Mammary epithelial cell (primary cell): ENCODE results near the gene TSPAN32.

ENCODE experiments used
- EZH2 ChIP-seq: IDR thresholded peaks from 2 replicates; pipeline ENCODE4 v1.6.1; 2012; ENCODE audit warnings: low read length, inconsistent platforms, borderline replicate concordance
- TF ChIP-seq, protein P1 (sequence below), 2 donors: IDR thresholded peaks in 1 of 2; conservative IDR thresholded peaks in 1 of 2; 2 replicates each; pipeline ENCODE4 v1.5.1; 2011 to 2012; ENCODE audit warnings: inconsistent platforms in 2 of 2, low read length in 2 of 2, mild to moderate bottlenecking in 2 of 2, control low read depth in 1 of 2, low read depth in 1 of 2; ENCODE audit not compliant: insufficient read depth in 1 of 2; ENCODE audit errors: extremely low read depth in 1 of 2

DNA sequence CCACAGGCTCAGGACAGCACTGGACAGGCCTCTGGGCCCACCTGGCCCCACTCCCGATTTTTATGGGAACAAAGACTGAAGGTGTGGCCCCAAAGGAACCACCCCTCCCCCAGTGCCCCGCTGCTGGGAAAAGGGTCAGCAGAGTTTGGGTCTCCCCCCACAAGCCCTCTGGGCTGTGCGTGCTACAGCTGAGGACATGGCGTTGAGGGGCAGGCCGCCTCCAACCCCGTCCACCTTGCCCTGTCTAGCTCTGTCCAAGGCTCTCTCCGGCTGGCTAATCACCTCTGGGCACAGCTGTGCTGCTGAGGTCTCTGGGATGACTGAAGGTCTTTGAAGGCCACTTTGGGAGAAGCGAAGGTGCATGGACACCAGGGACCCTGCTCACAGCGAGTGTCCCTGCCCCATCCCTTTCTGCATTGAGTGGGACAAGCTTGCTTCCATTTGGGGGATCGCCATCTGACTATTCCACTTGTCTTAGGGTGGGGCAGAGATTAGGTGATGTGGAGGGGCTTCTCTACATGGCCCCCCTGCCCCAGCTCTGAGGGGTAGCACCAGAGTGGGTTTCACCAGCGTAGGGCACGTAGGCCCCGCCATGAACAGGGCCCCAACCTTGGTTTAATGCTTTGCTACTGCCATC lies 38.0 kb upstream of the TSPAN32 start:
- TF ChIP-seq, protein P1, sequence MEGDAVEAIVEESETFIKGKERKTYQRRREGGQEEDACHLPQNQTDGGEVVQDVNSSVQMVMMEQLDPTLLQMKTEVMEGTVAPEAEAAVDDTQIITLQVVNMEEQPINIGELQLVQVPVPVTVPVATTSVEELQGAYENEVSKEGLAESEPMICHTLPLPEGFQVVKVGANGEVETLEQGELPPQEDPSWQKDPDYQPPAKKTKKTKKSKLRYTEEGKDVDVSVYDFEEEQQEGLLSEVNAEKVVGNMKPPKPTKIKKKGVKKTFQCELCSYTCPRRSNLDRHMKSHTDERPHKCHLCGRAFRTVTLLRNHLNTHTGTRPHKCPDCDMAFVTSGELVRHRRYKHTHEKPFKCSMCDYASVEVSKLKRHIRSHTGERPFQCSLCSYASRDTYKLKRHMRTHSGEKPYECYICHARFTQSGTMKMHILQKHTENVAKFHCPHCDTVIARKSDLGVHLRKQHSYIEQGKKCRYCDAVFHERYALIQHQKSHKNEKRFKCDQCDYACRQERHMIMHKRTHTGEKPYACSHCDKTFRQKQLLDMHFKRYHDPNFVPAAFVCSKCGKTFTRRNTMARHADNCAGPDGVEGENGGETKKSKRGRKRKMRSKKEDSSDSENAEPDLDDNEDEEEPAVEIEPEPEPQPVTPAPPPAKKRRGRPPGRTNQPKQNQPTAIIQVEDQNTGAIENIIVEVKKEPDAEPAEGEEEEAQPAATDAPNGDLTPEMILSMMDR (conservative IDR thresholded peaks at IDR 0.05 in 1 of 2, IDR thresholded peaks at IDR 0.05 in 1 of 2; ENCODE audit: extremely low read depth in 1 of 2, insufficient read depth in 1 of 2, low read depth in 1 of 2, low read length in 2 of 2): no peak
- TF ChIP-seq EZH2: no peak
